Panc1 (cell line): ENCODE results near the gene FBXO30. TPM values are rescaled to one million over a fixed set of nuclear protein-coding genes. Genes with fewer than 3 reads are reported as not detected.

ENCODE experiments used
- ATAC-seq: fragments of 200-7000 bp; cut with Tn5 transposase; 2 replicates; pipeline ENCODE4 v1.9.1; 2020; ENCODE audit warnings: mild to moderate bottlenecking, moderate library complexity
- BruUV-seq: library from RNA; stranded (reverse); fragments of 400-500 nt; replicated peaks from 2 replicates; lab custom pipeline; 2021; lab: Mats Ljungman, UMichigan
- CTCF ChIA-PET: fragments of 300-600 bp; sonication (Branson Sonifier 250); formaldehyde crosslinking; loops from one replicate; lab custom pipeline; 2022; ENCODE audit warnings: antibody characterized with exemption; lab: Charles Lee
- POLR2A ChIA-PET: fragments of 300-600 bp; sonication (Branson Sonifier 250); formaldehyde crosslinking; loops from one replicate; lab custom pipeline; 2022; ENCODE audit warnings: antibody characterized with exemption; lab: Charles Lee
- DNase-seq: peaks from one replicate; pipeline ENCODE4 v3.0.0-alpha.2; 2010; ENCODE audit warnings: low read depth, low spot score
- H3K27ac ChIP-seq: 2 replicates; pipeline ENCODE4 v1.5.1; 2011; ENCODE audit warnings: mild to moderate bottlenecking, low read length, inconsistent platforms
- H3K27me3 ChIP-seq: fragments of 200-500 bp; sonication (Bioruptor generic); 2 replicates; pipeline ENCODE4 v1.6.0; 2014; ENCODE audit warnings: low read length, inconsistent platforms; ENCODE audit not compliant: control insufficient read depth, insufficient read depth
- H3K36me3 ChIP-seq: fragments of 200-500 bp; sonication (Bioruptor generic); 2 replicates; pipeline ENCODE4 v1.5.1; 2014; ENCODE audit warnings: inconsistent platforms, mild to moderate bottlenecking, low read length, moderate library complexity; ENCODE audit not compliant: control insufficient read depth, insufficient read depth
- H3K4me1 ChIP-seq: 2 replicates; pipeline ENCODE4 v1.5.1; 2011; ENCODE audit warnings: inconsistent platforms, mild to moderate bottlenecking, low read length, moderate library complexity; ENCODE audit not compliant: control insufficient read depth, insufficient read depth
- H3K4me3 ChIP-seq, 2 experiments: 2 replicates each; pipeline ENCODE4 v1.5.1; 2011 to 2012; ENCODE audit warnings: low read depth in 2 of 2, low read length in 2 of 2, mild to moderate bottlenecking in 2 of 2, inconsistent platforms in 1 of 2, moderate library complexity in 1 of 2
- H3K9me3 ChIP-seq: fragments of 200-500 bp; sonication (Bioruptor generic); 2 replicates; pipeline ENCODE4 v1.5.1; 2014; ENCODE audit warnings: low read depth, mild to moderate bottlenecking, inconsistent platforms, low read length, moderate library complexity; ENCODE audit not compliant: control insufficient read depth, insufficient read depth
- CTCF ChIP-seq: fragments of 450-650 bp; IDR thresholded peaks from 2 replicates; pipeline ENCODE4 v1.5.1; 2017; ENCODE audit warnings: mild to moderate bottlenecking
- POLR2AphosphoS5 ChIP-seq: IDR thresholded peaks from 2 replicates; pipeline ENCODE4 v1.6.1; 2012; ENCODE audit warnings: mild to moderate bottlenecking, low read depth, low read length, moderate library complexity
- REST ChIP-seq, 2 experiments: IDR thresholded peaks; 2 replicates each; pipeline ENCODE4 v1.6.1; 2011 to 2012; ENCODE audit warnings: low read depth in 2 of 2, control low read depth in 1 of 2, low read length in 1 of 2, mild to moderate bottlenecking in 1 of 2, moderate library complexity in 1 of 2; ENCODE audit not compliant: insufficient read depth in 1 of 2
- SIN3A ChIP-seq: IDR thresholded peaks from 2 replicates; pipeline ENCODE4 v1.6.1; 2012; ENCODE audit warnings: low read depth, mild to moderate bottlenecking, low read length, moderate library complexity, borderline replicate concordance; ENCODE audit not compliant: insufficient read depth
- TCF7L2 ChIP-seq: IDR thresholded peaks from 2 replicates; pipeline ENCODE4 v1.6.1; 2011; ENCODE audit warnings: mild to moderate bottlenecking, low read depth, low read length, inconsistent platforms
- in situ Hi-C: cut with HindIII; loops from 2 replicates; pipeline ENCODE4 v1.10.0; 2016; ENCODE audit warnings: low sequenced_read_pairs, low pct_unique_long_range_greater_than_20kb
- intact Hi-C: fragments of 100-400 bp; cut with micrococcal nuclease; formaldehyde crosslinking; loops from one replicate; pipeline ENCODE4 v1.10.0; 2022; ENCODE audit not compliant: unreplicated experiment
- total RNA-seq: library from RNA; stranded (reverse); gene quantifications from one replicate; pipeline ENCODE4 v1.2.1, GENCODE V29; 2021; ENCODE audit not compliant: unreplicated experiment

Gene FBXO30
- total RNA-seq, 1 experiment from 2014 or later: 9.5 TPM

GRCh38 chr6:145844933-145845540, 30.4 kb upstream of the FBXO30 start:
- Histone ChIP-seq H3K9me3 (no peaks in the 10 kb centered on the region), H3K36me3 (no peaks in the 10 kb centered on the region), H3K27me3 (no peaks in the 10 kb centered on the region), H3K4me3 (no peak overlapping the region), H3K4me1 (no peaks in the 10 kb centered on the region), H3K27ac (no peak overlapping the region)
- ChIA-PET CTCF (no interaction called here), POLR2A (no interaction called here)
- no TSS peak for BruUV-seq
- in situ Hi-C loops: no loop called here
- TF ChIP-seq TCF7L2: no peak
- TF ChIP-seq REST (IDR thresholded peaks at IDR 0.05; ENCODE audit: insufficient read depth in 1 of 2, low read depth in 2 of 2, low read length in 1 of 2): no peak
- TF ChIP-seq SIN3A: no peak
- no peak for TF ChIP-seq CTCF
- TF ChIP-seq POLR2AphosphoS5: no peak
- ATAC-seq (no peak), DNase-seq (no peak)
- intact Hi-C loops: no loop called here

- H3K27ac ChIP-seq: no peak overlapping the region
- CTCF ChIA-PET: no interaction called here
- intact Hi-C loops (no loop called here), in situ Hi-C loops (no loop called here)
- BruUV-seq: no TSS peak
- no peaks in the 10 kb centered on the region for H3K36me3 ChIP-seq
- ATAC-seq (no peak), DNase-seq (no peak)
- no peak for TF ChIP-seq TCF7L2
- no peak for TF ChIP-seq SIN3A
- no peak for TF ChIP-seq CTCF
- no peak for TF ChIP-seq POLR2AphosphoS5
- no peak for TF ChIP-seq REST (IDR thresholded peaks at IDR 0.05; ENCODE audit: insufficient read depth in 1 of 2, low read depth in 2 of 2, low read length in 1 of 2)
- H3K4me1 ChIP-seq: no peaks in the 10 kb centered on the region
- no peaks in the 10 kb centered on the region for H3K9me3 ChIP-seq
- POLR2A ChIA-PET: no interaction called here
- no peaks in the 10 kb centered on the region for H3K27me3 ChIP-seq
- H3K4me3 ChIP-seq: no peak overlapping the region
These were observed 28.3 kb upstream of the FBXO30 start for GRCh38 chr6:145842693-145843546.
